ENCODE measurements around the gene LRRC4C. TPM values are rescaled to one million over a fixed set of nuclear protein-coding genes. Genes with fewer than 3 reads are reported as not detected.
A peak's percentile ranks its signal among the peaks of the same experiment; 100 is the strongest.

Gene LRRC4C
- polyA plus RNA-seq, 4 donors = 1.4 to 1.6 TPM; not detected in 2

GRCh38 chr11:40388097-40388818 is 1071.2 kb downstream of the LRRC4C start:
- Histone ChIP-seq H3K27ac (ENCODE audit: low read depth in 1 of 3, low read length in 2 of 3) (no peak overlapping the region), H3K9me3 (ENCODE audit: control insufficient read depth in 2 of 2, insufficient read depth in 1 of 2, low read depth in 1 of 2, low read length in 1 of 2) (peaks cover 0 to 1% of the 10 kb centered on the region in 2 donors), H3K27me3 (ENCODE audit: control insufficient read depth in 3 of 3, insufficient read depth in 3 of 3, low read length in 3 of 3) (no peaks in the 10 kb centered on the region), H3K4me3 (ENCODE audit: low read depth in 1 of 3, low read length in 3 of 3) (no peak overlapping the region), H3K4me1 (ENCODE audit: control insufficient read depth in 3 of 3, insufficient read depth in 2 of 3, low read depth in 1 of 3, low read length in 2 of 3) (peaks cover 0 to 6% (median 0%) of the 10 kb centered on the region in 3 donors), H3K36me3 (ENCODE audit: control insufficient read depth in 3 of 3, insufficient read depth in 2 of 3, low read depth in 1 of 3, low read length in 3 of 3) (no peaks in the 10 kb centered on the region)
- no peak for FAIRE-seq
- WGBS, 3 donors = 57 to 75% (median 62%) methylated on average over 4 of the region's 4 CpGs
- DNase-seq = no peak

- 75 to 81% (median 76%) methylated on average over 2 of the region's 2 CpGs for WGBS, 3 donors
- Histone ChIP-seq H3K4me3 (ENCODE audit: low read depth in 1 of 3, low read length in 3 of 3) (no peak overlapping the region), H3K36me3 (ENCODE audit: control insufficient read depth in 3 of 3, insufficient read depth in 2 of 3, low read depth in 1 of 3, low read length in 3 of 3) (no peaks in the 10 kb centered on the region), H3K27me3 (ENCODE audit: control insufficient read depth in 3 of 3, insufficient read depth in 3 of 3, low read length in 3 of 3) (no peaks in the 10 kb centered on the region), H3K27ac (ENCODE audit: low read depth in 1 of 3, low read length in 2 of 3) (no peak overlapping the region), H3K9me3 (ENCODE audit: control insufficient read depth in 2 of 2, insufficient read depth in 1 of 2, low read depth in 1 of 2, low read length in 1 of 2) (no peaks in the 10 kb centered on the region), H3K4me1 (ENCODE audit: control insufficient read depth in 3 of 3, insufficient read depth in 2 of 3, low read depth in 1 of 3, low read length in 2 of 3) (peaks cover 0 to 6% (median 0%) of the 10 kb centered on the region in 3 donors)
- DNase-seq (peak in 1 of 2 donors; percentile 20), FAIRE-seq (no peak)
Observed at GRCh38 chr11:40387240-40387980, 1072.0 kb downstream of the LRRC4C start.

GRCh38 chr11:40384991-40385390 is 1074.5 kb downstream of the LRRC4C start:
- whole genome bisulfite sequencing, 3 donors = 74 to 87% (median 81%) methylated on average over 1 of the region's 1 CpG
- peaks cover 0 to 6% (median 0%) of the 10 kb centered on the region in 3 donors for H3K4me1 ChIP-seq (ENCODE audit: control insufficient read depth in 3 of 3, insufficient read depth in 2 of 3, low read depth in 1 of 3, low read length in 2 of 3)
- H3K4me3 ChIP-seq (ENCODE audit: low read depth in 1 of 3, low read length in 3 of 3) = no peak overlapping the region
- no peak for FAIRE-seq
- DNase-seq = no peak
- H3K27ac ChIP-seq (ENCODE audit: low read depth in 1 of 3, low read length in 2 of 3) = no peak overlapping the region
- no peaks in the 10 kb centered on the region for H3K36me3 ChIP-seq (ENCODE audit: control insufficient read depth in 3 of 3, insufficient read depth in 2 of 3, low read depth in 1 of 3, low read length in 3 of 3)
- H3K27me3 ChIP-seq (ENCODE audit: control insufficient read depth in 3 of 3, insufficient read depth in 3 of 3, low read length in 3 of 3) = no peaks in the 10 kb centered on the region
- H3K9me3 ChIP-seq (ENCODE audit: control insufficient read depth in 2 of 2, insufficient read depth in 1 of 2, low read depth in 1 of 2, low read length in 1 of 2) = no peaks in the 10 kb centered on the region

- Histone ChIP-seq H3K27ac (ENCODE audit: low read depth in 1 of 3, low read length in 2 of 3) (no peak overlapping the region), H3K4me3 (ENCODE audit: low read depth in 1 of 3, low read length in 3 of 3) (no peak overlapping the region), H3K36me3 (ENCODE audit: control insufficient read depth in 3 of 3, insufficient read depth in 2 of 3, low read depth in 1 of 3, low read length in 3 of 3) (no peaks in the 10 kb centered on the region), H3K9me3 (ENCODE audit: control insufficient read depth in 2 of 2, insufficient read depth in 1 of 2, low read depth in 1 of 2, low read length in 1 of 2) (no peaks in the 10 kb centered on the region), H3K4me1 (ENCODE audit: control insufficient read depth in 3 of 3, insufficient read depth in 2 of 3, low read depth in 1 of 3, low read length in 2 of 3) (no peaks in the 10 kb centered on the region), H3K27me3 (ENCODE audit: control insufficient read depth in 3 of 3, insufficient read depth in 3 of 3, low read length in 3 of 3) (no peaks in the 10 kb centered on the region)
- no peak for DNase-seq
- no peak for FAIRE-seq
- WGBS, 3 donors = 80 to 89% (median 81%) methylated on average over 3 of the region's 3 CpGs
Observed at GRCh38 chr11:40381481-40381880, 1078.0 kb downstream of the LRRC4C start.

GRCh38 chr11:40380835-40381234 is 1078.6 kb downstream of the LRRC4C start:
- FAIRE-seq = no peak
- Histone ChIP-seq H3K9me3 (ENCODE audit: control insufficient read depth in 2 of 2, insufficient read depth in 1 of 2, low read depth in 1 of 2, low read length in 1 of 2) (no peaks in the 10 kb centered on the region), H3K36me3 (ENCODE audit: control insufficient read depth in 3 of 3, insufficient read depth in 2 of 3, low read depth in 1 of 3, low read length in 3 of 3) (no peaks in the 10 kb centered on the region), H3K27ac (ENCODE audit: low read depth in 1 of 3, low read length in 2 of 3) (no peak overlapping the region), H3K4me1 (ENCODE audit: control insufficient read depth in 3 of 3, insufficient read depth in 2 of 3, low read depth in 1 of 3, low read length in 2 of 3) (no peaks in the 10 kb centered on the region), H3K4me3 (ENCODE audit: low read depth in 1 of 3, low read length in 3 of 3) (no peak overlapping the region), H3K27me3 (ENCODE audit: control insufficient read depth in 3 of 3, insufficient read depth in 3 of 3, low read length in 3 of 3) (no peaks in the 10 kb centered on the region)
- WGBS, 3 donors = 74 to 80% (median 77%) methylated on average over 5 of the region's 5 CpGs
- DNase-seq = no peak

GRCh38 chr11:40376331-40376730 is 1083.1 kb downstream of the LRRC4C start:
- Histone ChIP-seq H3K4me3 (ENCODE audit: low read depth in 1 of 3, low read length in 3 of 3) (no peak overlapping the region), H3K9me3 (ENCODE audit: control insufficient read depth in 2 of 2, insufficient read depth in 1 of 2, low read depth in 1 of 2, low read length in 1 of 2) (no peaks in the 10 kb centered on the region), H3K27me3 (ENCODE audit: control insufficient read depth in 3 of 3, insufficient read depth in 3 of 3, low read length in 3 of 3) (no peaks in the 10 kb centered on the region), H3K27ac (ENCODE audit: low read depth in 1 of 3, low read length in 2 of 3) (no peak overlapping the region), H3K4me1 (ENCODE audit: control insufficient read depth in 3 of 3, insufficient read depth in 2 of 3, low read depth in 1 of 3, low read length in 2 of 3) (peaks cover 0 to 4% (median 0%) of the 10 kb centered on the region in 3 donors), H3K36me3 (ENCODE audit: control insufficient read depth in 3 of 3, insufficient read depth in 2 of 3, low read depth in 1 of 3, low read length in 3 of 3) (no peaks in the 10 kb centered on the region)
- DNase-seq = no peak
- FAIRE-seq = no peak
- WGBS, 3 donors = 80 to 87% (median 81%) methylated on average over 3 of the region's 3 CpGs

GRCh38 chr11:40370821-40371616 is 1088.4 kb downstream of the LRRC4C start:
- DNase-seq (peak in 1 of 2 donors; percentile 37), FAIRE-seq (no peak)
- no peaks in the 10 kb centered on the region for H3K9me3 ChIP-seq (ENCODE audit: control insufficient read depth in 2 of 2, insufficient read depth in 1 of 2, low read depth in 1 of 2, low read length in 1 of 2)
- peaks cover 0 to 4% (median 0%) of the 10 kb centered on the region in 3 donors for H3K4me1 ChIP-seq (ENCODE audit: control insufficient read depth in 3 of 3, insufficient read depth in 2 of 3, low read depth in 1 of 3, low read length in 2 of 3)
- WGBS, 3 donors = 17 to 48% (median 28%) methylated on average over 5 of the region's 5 CpGs
- H3K27ac ChIP-seq (ENCODE audit: low read depth in 1 of 3, low read length in 2 of 3) = no peak overlapping the region
- no peaks in the 10 kb centered on the region for H3K36me3 ChIP-seq (ENCODE audit: control insufficient read depth in 3 of 3, insufficient read depth in 2 of 3, low read depth in 1 of 3, low read length in 3 of 3)
- no peak overlapping the region for H3K4me3 ChIP-seq (ENCODE audit: low read depth in 1 of 3, low read length in 3 of 3)
- no peaks in the 10 kb centered on the region for H3K27me3 ChIP-seq (ENCODE audit: control insufficient read depth in 3 of 3, insufficient read depth in 3 of 3, low read length in 3 of 3)

GRCh38 chr11:40360206-40360798 is 1099.2 kb downstream of the LRRC4C start:
- Histone ChIP-seq H3K4me1 (ENCODE audit: control insufficient read depth in 3 of 3, insufficient read depth in 2 of 3, low read depth in 1 of 3, low read length in 2 of 3) (no peaks in the 10 kb centered on the region), H3K27me3 (ENCODE audit: control insufficient read depth in 3 of 3, insufficient read depth in 3 of 3, low read length in 3 of 3) (no peaks in the 10 kb centered on the region), H3K9me3 (ENCODE audit: control insufficient read depth in 2 of 2, insufficient read depth in 1 of 2, low read depth in 1 of 2, low read length in 1 of 2) (no peaks in the 10 kb centered on the region), H3K4me3 (ENCODE audit: low read depth in 1 of 3, low read length in 3 of 3) (peak overlapping the region in 1 of 3 donors; percentile 18), H3K36me3 (ENCODE audit: control insufficient read depth in 3 of 3, insufficient read depth in 2 of 3, low read depth in 1 of 3, low read length in 3 of 3) (no peaks in the 10 kb centered on the region), H3K27ac (ENCODE audit: low read depth in 1 of 3, low read length in 2 of 3) (peak overlapping the region in 1 of 3 donors; percentile 20)
- 27 to 65% (median 37%) methylated on average over 5 of the region's 5 CpGs for whole genome bisulfite sequencing, 3 donors
- FAIRE-seq (no peak), DNase-seq (peak in 1 of 2 donors; percentile 46)

Measured in small intestine (tissue), 7 donors.